ENCODE results near the gene PBLD. TPM values are rescaled to one million over a fixed set of nuclear protein-coding genes. Genes with fewer than 3 reads are reported as not detected.
A peak's percentile ranks its signal among the peaks of the same experiment; 100 is the strongest.

The PBLD gene
- total and polyA plus RNA-seq, 9 of the 15 experiments (the other 6 are each of a cell fraction or from before 2014, with no cell fraction given) = 1.2 to 4.3 (median 2.5) TPM

DNA sequence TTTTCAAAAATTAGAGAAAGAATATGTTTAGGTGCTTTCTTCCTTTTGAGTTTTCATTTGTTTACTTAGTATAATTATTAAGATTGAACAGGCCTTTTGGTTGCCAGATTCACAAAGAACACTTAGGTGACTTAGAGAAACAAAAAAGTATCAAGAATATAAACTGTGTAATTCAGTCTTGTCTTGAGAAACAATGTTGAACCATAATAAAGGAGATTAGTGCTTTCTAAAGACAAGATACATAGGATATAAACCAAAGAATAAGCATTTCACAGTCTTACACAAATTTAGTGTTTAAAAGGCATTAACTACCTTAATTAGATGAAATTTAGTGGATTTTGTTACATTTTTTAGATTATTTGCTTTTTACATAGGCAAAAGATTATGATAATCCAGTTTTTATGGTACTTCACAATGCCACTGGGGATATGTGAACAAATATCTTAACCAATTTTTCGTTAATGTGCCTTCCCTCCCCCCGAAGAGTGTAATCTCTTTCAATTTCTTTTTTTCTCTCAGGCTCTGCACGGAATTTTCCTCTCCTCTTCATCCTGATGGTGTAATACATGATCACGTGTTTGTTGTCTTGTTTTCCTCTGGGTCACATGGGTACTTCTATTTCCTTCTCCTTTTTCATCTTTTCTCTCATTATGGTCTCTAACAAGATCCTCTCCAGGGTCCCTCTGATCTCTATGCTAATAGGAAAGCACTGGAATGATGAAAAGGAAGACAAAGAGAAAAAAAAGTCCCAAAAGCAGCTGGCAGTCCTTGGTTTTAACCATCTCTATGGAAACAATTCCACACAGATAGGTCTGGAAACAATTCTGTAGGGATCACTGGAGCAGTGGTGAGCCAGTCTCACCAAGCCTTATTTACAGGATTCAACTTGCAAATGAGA lies 4.6 kb downstream of the PBLD start (continued):
- TF ChIP-seq MITF (IDR thresholded peaks at IDR 0.05) = 0 out of 2 replicates have a peak, but pooled peaks have one; percentile 34
- no peak for TF ChIP-seq NONO (IDR thresholded peaks at IDR 0.05; ENCODE audit: low read depth in 2 of 2, low read length in 1 of 2)
- no peak for TF ChIP-seq BCOR (IDR thresholded peaks at IDR 0.05)
- TF ChIP-seq U2AF2 (optimal IDR thresholded peaks at IDR 0.05; ENCODE audit: low read depth, low read length) = no peak
- no peak for TF ChIP-seq GABPB2 (CRISPR knock-in tag; conservative IDR thresholded peaks at IDR 0.05)
- TF ChIP-seq CREB5 (CRISPR knock-in tag; IDR thresholded peaks at IDR 0.05) = no peak
- TF ChIP-seq C11orf30 (IDR thresholded peaks at IDR 0.05; ENCODE audit: low read depth) = no peak
- TF ChIP-seq, protein P1, sequence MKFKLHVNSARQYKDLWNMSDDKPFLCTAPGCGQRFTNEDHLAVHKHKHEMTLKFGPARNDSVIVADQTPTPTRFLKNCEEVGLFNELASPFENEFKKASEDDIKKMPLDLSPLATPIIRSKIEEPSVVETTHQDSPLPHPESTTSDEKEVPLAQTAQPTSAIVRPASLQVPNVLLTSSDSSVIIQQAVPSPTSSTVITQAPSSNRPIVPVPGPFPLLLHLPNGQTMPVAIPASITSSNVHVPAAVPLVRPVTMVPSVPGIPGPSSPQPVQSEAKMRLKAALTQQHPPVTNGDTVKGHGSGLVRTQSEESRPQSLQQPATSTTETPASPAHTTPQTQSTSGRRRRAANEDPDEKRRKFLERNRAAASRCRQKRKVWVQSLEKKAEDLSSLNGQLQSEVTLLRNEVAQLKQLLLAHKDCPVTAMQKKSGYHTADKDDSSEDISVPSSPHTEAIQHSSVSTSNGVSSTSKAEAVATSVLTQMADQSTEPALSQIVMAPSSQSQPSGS (CRISPR knock-in tag; IDR thresholded peaks at IDR 0.05) = no peak
- TF ChIP-seq, protein P2, sequence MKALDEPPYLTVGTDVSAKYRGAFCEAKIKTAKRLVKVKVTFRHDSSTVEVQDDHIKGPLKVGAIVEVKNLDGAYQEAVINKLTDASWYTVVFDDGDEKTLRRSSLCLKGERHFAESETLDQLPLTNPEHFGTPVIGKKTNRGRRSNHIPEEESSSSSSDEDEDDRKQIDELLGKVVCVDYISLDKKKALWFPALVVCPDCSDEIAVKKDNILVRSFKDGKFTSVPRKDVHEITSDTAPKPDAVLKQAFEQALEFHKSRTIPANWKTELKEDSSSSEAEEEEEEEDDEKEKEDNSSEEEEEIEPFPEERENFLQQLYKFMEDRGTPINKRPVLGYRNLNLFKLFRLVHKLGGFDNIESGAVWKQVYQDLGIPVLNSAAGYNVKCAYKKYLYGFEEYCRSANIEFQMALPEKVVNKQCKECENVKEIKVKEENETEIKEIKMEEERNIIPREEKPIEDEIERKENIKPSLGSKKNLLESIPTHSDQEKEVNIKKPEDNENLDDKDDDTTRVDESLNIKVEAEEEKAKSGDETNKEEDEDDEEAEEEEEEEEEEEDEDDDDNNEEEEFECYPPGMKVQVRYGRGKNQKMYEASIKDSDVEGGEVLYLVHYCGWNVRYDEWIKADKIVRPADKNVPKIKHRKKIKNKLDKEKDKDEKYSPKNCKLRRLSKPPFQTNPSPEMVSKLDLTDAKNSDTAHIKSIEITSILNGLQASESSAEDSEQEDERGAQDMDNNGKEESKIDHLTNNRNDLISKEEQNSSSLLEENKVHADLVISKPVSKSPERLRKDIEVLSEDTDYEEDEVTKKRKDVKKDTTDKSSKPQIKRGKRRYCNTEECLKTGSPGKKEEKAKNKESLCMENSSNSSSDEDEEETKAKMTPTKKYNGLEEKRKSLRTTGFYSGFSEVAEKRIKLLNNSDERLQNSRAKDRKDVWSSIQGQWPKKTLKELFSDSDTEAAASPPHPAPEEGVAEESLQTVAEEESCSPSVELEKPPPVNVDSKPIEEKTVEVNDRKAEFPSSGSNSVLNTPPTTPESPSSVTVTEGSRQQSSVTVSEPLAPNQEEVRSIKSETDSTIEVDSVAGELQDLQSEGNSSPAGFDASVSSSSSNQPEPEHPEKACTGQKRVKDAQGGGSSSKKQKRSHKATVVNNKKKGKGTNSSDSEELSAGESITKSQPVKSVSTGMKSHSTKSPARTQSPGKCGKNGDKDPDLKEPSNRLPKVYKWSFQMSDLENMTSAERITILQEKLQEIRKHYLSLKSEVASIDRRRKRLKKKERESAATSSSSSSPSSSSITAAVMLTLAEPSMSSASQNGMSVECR (CRISPR knock-in tag; IDR thresholded peaks at IDR 0.05) = no peak
- TF ChIP-seq ZNF197 (CRISPR knock-in tag; IDR thresholded peaks at IDR 0.05; ENCODE audit: low read depth) = no peak
- TF ChIP-seq JUN (IDR thresholded peaks at IDR 0.05; ENCODE audit: borderline replicate concordance, low read depth, low read length) = no peak
- no peak for TF ChIP-seq JUN (CRISPR knock-in tag; IDR thresholded peaks at IDR 0.05; ENCODE audit: borderline replicate concordance)
- TF ChIP-seq ARNT (IDR thresholded peaks at IDR 0.05) = peak in 1 of 2 experiments; percentile 48; a peak in 1 of 4 replicates
- no peak for TF ChIP-seq MBD2 (IDR thresholded peaks at IDR 0.05; ENCODE audit: borderline replicate concordance, low read depth)
- TF ChIP-seq POLR2B (IDR thresholded peaks at IDR 0.05; ENCODE audit: low read depth, partially characterized antibody) = no peak
- TF ChIP-seq MXI1 (IDR thresholded peaks at IDR 0.05; ENCODE audit: low read depth, low read length) = no peak
